SK-N-SH treated with all-trans-retinoic acid at 6 μM for 48 hours (cell line): ENCODE results near the gene PSMD12.

Experiments used
- ESRRG ChIP-seq: fragments of 250-450 bp; sonication (Bioruptor Pico); IDR thresholded peaks from 2 replicates; pipeline ENCODE4 v1.6.1; 2021; ENCODE audit warnings: mild to moderate bottlenecking
- PPARA ChIP-seq: fragments of 250-450 bp; sonication (Bioruptor Pico); IDR thresholded peaks from 2 replicates; pipeline ENCODE4 v1.5.0; 2020; ENCODE audit warnings: mild to moderate bottlenecking, borderline replicate concordance
- TOX ChIP-seq: fragments of 250-450 bp; sonication (Bioruptor Pico); IDR thresholded peaks from 2 replicates; pipeline ENCODE4 v1.8.0; 2021; ENCODE audit warnings: mild to moderate bottlenecking, moderate library complexity, borderline replicate concordance
- ZFP3 ChIP-seq: fragments of 250-450 bp; sonication (Bioruptor Pico); IDR thresholded peaks from 2 replicates; pipeline ENCODE4 v1.5.0; 2020; ENCODE audit warnings: mild to moderate bottlenecking, moderate library complexity
- ZNF8 ChIP-seq: fragments of 450-650 bp; formaldehyde crosslinking; IDR thresholded peaks from 2 replicates; pipeline ENCODE4 v1.5.0; 2020; ENCODE audit warnings: mild to moderate bottlenecking, moderate library complexity
- TF ChIP-seq, protein P1 (sequence below): fragments of 250-450 bp; sonication (Bioruptor Pico); IDR thresholded peaks from 2 replicates; pipeline ENCODE4 v1.5.1; 2020; ENCODE audit warnings: low read depth, mild to moderate bottlenecking, moderate library complexity

DNA sequence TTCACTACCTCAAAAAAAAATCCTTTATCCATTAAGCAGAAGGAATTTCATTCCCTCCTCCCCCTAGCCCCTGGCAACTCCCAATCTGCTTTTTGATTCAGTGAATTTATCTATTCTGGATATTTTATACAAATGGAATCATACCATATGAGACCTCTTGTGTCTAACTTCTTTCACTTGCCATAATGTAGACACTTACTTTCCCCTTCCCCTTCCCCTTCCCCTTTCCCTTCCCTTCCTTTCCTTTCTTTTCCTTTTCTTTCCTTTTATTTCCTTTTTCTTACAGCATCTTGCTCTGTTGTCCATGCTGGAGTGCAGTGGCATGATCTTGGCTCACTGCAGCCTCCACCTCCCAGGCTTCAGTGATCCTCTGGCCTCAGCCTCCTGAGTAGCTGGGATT lies 50.5 kb downstream of the PSMD12 start:
- TF ChIP-seq ZFP3 (CRISPR knock-in tag) (no peak), PPARA (CRISPR knock-in tag) (no peak), TOX (CRISPR knock-in tag) (no peak), ESRRG (CRISPR knock-in tag) (no peak), ZNF8 (CRISPR knock-in tag) (no peak)
- TF ChIP-seq, protein P1, sequence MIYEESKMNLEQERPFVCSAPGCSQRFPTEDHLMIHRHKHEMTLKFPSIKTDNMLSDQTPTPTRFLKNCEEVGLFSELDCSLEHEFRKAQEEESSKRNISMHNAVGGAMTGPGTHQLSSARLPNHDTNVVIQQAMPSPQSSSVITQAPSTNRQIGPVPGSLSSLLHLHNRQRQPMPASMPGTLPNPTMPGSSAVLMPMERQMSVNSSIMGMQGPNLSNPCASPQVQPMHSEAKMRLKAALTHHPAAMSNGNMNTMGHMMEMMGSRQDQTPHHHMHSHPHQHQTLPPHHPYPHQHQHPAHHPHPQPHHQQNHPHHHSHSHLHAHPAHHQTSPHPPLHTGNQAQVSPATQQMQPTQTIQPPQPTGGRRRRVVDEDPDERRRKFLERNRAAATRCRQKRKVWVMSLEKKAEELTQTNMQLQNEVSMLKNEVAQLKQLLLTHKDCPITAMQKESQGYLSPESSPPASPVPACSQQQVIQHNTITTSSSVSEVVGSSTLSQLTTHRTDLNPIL (CRISPR knock-in tag): no peak
